DMS53 (cell line): ENCODE measurements around the gene GCNT3.
"Not testable (repeated sequence)": the region's sequence is repeated elsewhere in the genome, so short reads cannot be mapped to it uniquely, and the experiment has no call there.

ENCODE experiments used
- DNase-seq: peaks from one replicate; lab custom pipeline; 2025; lab: John Stamatoyannopoulos, UW

GCNT3 gene

DNA sequence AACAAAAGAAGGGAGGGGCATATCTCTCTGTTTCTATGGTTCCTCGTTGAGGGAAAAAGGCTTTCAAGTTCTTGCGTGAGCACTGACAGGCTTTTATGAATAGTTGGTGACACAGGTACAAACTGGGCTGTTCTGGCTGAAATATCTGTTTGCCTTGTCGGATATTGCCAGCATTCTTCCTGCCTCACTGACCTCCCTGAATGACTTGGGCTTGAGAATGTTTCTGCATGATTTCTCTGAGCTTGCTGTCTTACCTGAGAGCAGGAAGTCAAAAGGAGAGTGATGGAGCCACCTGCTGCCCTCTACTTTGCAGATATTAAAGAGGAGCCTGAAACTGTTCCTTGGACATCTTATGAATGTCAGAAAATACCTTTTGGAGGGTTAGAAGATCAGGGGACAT is 4.8 kb downstream of the GCNT3 start:
- peak; percentile 90 for DNase-seq

DNA sequence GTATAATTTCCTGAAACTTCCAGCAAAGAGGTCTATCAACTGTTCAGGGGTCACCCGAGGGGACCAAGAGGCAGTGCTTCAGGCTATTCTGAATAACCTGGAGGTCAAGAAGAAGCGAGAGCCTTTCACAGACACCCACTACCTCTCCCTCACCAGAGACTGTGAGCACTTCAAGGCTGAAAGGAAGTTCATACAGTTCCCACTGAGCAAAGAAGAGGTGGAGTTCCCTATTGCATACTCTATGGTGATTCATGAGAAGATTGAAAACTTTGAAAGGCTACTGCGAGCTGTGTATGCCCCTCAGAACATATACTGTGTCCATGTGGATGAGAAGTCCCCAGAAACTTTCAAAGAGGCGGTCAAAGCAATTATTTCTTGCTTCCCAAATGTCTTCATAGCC is 6.8 kb downstream of the GCNT3 start:
- no peak for DNase-seq

DNA sequence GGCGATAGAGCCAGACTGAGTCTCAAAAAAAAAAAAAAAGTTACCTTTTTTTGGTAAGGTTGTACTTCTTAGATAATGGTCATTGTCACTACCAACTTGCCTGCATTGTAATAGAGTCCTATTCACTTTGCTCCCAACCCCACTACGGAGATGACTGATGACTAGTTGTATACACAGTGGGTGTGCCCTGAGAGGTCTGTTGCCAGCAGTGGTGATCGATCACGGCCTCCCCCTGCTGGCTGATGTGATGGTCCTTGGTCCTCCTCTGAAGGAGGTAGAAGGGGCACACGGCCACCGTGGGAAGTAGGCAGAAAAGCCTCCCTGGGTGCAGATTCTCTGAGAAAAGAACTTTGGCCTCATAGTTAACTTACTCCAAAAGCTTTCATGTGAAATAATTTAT is 10.7 kb downstream of the GCNT3 start:
- DNase-seq = peak; percentile 70

DNA sequence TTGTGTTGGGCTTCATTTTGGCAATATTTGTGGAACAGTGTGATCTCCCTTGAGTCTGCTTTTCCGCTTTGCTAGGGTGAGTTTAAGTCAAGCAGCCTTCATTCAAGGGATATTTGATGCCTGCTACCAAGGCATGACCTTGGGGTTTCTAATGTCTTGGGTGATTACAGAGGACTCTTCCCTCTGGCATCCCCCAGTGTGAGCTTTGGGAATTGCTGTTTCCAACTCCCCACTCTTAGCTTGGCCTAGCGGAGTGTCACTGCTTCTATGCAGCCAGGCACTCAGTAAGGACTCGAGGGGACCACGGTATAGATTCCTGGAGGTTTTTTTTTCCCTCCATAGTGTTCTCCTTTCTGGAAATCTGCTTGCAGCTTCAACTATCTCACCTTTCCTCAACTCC is 21.1 kb downstream of the GCNT3 start:
- DNase-seq = peak; percentile 50

DNA sequence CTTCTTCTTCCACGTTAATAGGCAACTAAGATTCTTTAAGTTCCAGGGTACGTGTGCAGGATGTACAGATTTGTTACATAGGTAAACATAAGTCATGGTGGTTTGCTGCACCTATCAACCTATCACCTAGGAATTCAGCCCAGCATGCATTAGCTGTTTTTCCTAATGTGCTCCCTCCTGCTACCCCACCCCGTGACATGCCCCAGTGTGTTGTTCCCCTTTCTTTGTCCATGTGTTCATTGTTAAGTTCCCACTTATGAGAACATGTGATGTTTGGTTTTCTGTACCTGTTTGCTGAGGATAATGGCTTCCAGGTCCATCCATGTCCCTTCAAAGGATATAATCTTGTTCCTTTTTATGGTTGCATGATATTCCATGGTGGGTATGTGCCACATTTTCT is 24.6 kb downstream of the GCNT3 start:
- no peak for DNase-seq

DNA sequence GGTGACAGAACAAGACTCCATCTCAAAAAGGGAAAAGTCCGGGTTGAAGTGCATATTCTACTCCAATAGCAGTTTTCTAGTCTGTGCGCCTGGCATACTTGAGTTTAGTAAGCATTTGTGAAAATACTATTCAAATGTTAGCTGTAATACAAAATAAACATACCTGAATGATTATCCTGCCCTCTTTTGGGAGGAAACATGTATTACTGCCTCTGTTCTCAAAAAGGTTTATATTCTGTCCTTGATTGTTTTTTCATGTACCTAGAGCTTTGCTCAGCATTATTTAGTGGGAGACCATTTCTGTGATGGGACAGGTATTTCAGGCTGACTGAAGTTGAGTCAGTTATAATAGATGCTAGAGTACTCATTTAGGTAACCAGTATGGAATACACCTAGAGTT is 25.9 kb downstream of the GCNT3 start:
- DNase-seq = peak; percentile 14

DNA sequence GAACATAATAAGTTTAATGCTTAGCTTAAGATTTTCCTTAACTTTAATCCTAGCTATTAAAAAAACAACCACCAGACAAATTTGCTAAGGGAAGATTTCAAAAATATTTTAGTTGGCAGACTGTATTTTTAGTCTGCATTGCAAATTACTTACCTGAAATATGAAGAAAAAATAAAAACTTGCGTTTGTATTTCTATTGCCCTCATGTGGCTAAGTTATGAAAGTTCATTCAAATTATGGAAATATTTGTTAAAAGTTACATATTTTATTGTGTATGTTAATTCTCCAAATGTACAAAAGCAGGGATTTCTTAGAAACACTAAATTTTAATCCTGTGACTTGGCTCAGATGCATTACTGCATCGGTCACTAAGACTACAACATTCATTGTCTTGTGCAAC is 30.8 kb downstream of the GCNT3 start:
- DNase-seq = no peak

DNA sequence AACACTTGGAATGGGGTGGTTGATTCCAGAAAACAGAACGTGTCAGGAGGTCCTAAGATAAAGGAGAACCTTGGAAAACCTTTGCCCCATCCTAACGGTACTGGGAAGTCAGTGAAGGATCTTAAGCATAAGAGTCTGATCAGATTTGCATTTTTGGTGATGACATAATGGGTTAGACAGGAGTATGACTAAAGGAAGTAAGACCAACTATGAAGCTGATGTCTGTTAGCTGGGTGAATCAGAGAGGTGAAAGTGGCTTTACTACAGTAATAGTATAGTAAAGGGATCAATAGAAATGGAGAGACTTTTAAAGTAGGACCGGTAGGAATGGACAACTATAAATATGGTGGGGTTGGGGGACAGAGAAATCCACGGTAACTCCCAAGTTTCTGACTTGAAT is 33.2 kb downstream of the GCNT3 start:
- no peak for DNase-seq

DNA sequence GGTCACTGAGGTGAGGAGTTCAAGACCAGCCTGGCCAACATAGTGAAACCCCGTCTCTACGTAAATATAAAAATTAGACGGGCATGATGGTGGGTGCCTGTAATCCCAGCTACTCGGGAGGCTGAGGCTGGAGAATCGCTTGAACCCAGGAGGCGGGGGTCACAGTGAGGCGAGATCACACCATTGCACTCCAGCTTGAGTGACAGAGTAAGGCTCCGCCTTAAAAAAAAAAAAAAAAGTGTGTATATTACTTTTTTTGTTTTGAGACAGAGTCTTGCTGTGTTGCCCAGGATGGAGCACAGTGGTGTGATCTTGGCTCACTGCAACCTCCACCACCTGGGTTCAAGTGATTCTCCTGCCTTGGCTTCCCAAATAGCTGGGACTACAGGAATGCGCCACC is 34.2 kb downstream of the GCNT3 start:
- not testable (repeated sequence) for DNase-seq

DNA sequence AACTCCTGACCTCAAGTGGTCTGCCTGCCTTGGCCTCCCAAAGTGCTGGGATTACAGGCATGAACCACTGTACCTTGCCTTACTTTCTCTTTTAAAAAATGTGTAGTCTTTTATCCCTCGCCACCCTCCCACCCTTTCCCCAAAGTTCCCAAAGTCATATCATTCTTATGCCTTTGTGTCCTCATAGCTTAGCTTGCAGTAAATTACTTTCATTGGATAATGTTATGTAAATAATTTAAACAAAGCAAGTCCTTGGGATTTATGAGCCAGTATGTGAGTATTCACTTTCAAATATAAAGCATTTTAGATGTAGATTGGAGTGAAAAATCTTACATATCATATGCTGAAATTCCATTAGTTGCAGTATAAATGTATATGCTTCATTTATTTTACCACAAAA is 34.7 kb downstream of the GCNT3 start:
- no peak for DNase-seq

DNA sequence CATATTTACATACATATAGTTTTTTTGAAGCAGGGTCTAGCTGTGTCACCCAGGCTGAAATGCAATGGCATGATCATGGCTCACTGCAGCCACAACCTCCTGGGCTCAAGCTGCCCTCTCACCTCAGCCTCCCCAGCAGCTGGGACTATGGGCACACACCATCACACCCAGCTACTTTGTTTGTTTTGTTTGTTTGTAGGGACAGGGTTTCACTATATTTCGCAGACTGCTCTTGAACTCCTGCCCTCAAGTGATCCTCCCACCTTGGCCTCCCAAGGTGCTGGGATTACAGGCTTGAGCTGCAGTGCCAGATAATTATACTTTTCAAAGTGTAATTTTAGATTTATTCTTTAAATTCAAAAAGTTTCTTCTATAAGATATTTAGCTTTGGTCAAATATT is 35.5 kb downstream of the GCNT3 start:
- DNase-seq = peak; percentile 4

DNA sequence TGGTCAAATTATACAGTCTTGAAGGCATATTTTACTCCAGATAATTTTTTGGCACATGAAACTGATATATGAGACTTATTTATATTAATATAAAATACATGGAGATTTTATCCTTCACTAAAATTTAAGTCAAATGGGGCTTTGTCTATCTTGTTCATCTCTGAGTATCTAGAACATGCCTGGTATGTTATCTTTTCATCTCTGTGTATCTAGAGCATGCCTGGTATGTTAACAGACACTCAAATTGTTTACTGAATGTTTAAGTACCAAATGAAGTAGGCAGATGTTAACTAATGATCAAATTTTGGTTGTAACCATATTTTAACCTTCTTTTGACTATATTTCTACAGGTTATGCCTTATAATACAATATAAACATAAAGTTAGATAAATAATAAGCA is 38.0 kb downstream of the GCNT3 start:
- peak; percentile 57 for DNase-seq

DNA sequence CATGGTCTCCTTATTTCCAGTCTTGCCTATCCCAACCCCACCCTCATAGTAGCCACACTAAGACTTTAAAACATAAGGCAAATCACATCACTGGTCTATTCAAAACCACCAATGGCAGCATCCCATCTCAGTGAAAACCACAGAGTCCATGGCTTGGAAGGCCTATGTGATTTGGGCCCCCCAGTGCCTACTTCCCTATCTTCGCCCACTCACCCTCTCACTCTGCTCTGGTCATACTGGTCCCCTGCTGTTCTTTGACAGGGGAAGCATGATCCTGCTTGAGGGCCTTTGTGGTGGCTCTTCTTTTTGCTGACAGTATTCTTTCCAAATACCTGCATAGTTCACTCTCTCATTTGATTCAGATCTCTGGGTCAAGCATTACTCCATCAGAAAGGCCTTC is 42.5 kb downstream of the GCNT3 start:
- DNase-seq = no peak

DNA sequence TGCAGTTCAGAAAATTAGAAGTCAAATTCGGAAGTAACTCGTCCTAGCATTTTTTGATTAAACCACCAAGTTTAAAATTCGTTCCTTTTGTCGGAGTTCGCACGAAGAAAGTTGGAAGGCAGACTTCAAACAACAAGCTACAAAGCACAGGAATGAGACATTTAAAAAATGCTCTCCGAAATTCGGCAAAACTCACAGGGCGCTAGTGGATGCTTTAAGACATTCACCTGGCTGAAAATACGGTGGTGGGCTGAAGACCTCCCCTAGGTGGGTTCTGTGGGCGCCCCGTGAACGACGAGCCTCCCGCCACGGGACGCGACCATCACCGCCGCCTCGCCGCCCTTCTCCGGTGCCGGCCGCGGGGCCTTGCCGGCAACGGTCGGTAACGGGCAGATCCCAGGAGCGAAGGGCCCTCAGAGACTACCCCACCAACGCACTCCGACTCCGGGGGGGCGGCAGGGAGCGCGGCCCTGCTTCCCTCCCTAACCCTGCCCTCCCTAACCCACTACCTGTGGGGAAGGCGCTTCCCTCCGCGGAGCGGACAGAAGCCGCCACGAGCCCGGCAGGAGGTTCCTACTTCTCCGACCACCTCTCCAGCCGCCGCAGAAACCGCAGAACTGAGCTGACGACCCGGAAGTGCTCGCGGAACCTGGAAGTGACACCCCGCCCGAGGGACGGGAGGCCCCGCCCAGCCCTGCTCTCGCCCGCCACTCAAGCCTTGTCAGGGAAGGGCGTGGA is 45.5 kb downstream of the GCNT3 start, which contains the start of gene GTF2A2:
TSS of gene GTF2A2 (minus strand) at position 619 of the 738 bp plus-strand sequence. CDS start 5,238 bp downstream, outside the sequence.
- DNase-seq = peak; percentile 97

DNA sequence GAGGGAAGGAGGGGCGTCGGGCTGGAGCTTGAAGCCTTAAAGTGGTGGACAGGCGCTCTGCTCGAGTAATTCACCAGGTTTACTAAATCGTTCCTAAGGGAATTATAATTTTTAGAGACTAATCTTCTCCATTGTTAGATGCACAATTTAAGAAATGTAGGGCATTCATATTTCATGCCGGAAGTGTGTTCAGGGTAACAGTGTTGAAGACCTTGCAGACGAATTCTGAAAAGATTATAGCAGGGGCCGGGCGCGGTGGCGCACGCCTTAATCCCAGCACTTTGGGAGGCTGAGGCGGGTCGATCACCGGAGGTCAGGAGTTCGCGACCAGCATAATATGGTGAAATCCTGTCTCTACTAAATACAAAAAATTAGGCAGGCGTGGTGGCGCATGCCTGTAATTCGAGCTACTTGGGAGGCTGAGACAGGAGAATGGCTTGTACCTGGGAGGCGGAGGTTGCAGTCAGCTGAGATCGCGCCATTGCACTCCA is 46.1 kb downstream of the GCNT3 start:
- no peak for DNase-seq

DNA sequence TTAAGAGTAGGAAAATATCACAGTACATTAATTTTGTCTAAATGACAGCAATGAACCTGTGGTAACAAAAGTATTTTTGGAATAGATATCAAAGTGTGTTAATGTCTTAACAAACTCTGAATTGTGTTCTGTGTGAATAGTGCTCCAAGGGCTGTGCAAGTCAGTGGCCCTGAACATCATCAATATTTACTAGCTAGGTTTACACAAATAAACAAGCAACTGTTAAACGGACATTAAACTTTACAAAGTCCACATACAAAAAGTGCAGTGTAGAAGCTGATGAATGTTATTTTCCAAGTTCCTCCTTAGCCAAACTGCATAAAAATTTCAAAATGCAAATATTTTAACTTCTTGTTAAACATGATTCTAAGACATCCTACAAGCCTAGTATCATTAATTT is 47.8 kb downstream of the GCNT3 start:
- DNase-seq = no peak

DNA sequence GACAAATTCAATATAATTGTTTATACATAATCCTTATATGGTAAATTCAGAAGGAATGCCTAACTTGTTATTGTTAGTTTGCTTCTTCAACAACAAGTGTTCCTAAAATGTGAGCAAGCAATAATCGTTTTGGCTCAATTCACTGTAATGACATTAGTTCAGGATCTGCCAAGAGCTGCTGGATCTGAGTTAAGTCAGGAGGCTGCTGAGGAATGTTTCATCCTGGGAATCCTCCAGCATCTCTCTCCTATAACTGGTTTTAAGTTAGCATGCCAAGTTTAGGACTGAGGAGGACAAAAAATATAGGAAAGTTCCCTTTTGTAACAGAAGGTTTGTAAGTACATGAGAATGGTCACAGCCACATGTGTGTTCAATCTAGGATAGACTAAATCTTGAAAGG is 50.7 kb downstream of the GCNT3 start:
- no peak for DNase-seq

DNA sequence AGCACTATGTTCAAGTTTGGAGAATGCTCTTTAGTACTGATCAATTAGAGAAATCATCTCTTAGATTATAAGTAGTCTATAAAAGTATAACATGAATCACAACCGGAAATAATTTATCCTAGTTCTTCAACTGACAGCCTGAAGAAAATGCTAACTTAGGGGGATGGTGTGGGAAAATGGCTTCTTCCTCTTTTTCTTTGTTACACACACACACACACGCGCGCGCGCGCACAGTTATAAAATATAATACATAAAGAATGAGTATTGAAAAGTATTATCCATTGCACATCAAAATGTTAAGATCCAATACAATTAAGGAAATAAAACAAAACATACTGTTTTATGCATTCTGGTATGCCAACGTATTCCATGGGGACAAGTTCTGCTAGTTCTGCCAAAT is 57.0 kb downstream of the GCNT3 start:
- DNase-seq = no peak
